Epidermal melanocyte (primary cell): Measurements from ENCODE around the gene CLRN2.
"Not testable (repeated sequence)": the region's sequence is repeated elsewhere in the genome, so short reads cannot be mapped to it uniquely, and the experiment has no call there.

ENCODE experiments used
- DNase-seq: peaks from one replicate; pipeline ENCODE4 v3.0.0; 2011; ENCODE audit warnings: low spot score; ENCODE audit not compliant: insufficient read length

Gene CLRN2

DNA sequence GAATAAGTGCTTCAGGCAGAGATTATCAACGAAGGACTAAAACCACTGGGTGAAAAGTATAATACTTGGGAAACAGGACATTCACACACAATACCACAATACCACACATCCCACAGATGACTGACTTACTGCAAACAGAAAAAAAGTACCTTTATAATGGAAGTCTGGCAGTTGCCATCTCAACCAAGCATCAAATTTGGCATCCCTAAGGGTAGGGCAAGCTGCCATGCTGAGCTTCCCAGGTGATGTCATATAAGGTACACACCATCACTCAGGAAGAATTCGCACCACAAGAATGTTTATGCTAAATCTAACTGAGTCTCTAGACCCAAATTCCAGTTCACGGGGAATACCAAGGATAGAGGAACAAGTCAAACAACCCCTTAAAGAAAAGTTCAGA is 12.2 kb upstream of the CLRN2 start:
- no peak for DNase-seq

GRCh38 chr4:17504081-17504480 is 10.9 kb upstream of the CLRN2 start:
- DNase-seq, result no peak

DNA sequence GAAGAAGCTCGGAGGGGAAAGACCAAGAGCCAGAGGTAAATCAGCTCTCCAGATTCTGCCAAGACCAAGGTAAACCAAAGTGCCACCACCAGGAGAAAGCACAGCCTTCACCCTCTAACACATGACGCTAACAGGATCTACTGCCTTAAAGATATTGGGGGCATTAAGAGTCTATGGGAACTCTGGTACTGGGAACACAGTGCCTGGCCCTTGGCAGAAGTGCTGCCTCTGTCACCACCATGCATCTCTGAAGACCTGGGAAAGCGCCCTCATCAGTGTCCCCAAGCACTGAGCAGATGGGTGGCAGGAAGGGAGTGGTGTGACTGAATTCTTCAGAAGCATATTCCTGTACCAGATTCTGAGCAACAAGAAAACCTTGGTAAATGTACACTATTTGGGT is 4.4 kb upstream of the CLRN2 start:
- no peak for DNase-seq

DNA sequence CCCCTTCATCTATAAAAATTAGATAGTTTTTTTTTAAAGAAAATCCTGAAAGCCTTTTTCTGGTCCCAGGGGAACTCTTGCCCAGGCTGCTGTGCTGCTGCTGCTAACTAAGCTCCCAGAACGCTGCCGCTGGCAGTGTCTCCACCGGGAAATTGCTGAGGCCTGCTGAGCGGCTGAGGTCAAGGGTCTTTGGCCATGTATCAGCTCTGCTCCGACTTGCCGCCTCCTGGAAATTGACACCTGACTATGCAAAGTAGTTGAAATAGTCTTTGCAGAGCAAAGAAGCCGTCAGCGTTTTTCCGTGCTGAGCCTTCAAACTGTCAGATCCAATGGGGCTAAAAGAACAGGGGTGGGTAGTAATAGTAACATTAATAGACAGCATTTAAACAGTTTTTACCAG is 3.9 kb upstream of the CLRN2 start:
- DNase-seq, result no peak

GRCh38 chr4:17511509-17511949 is 3.4 kb upstream of the CLRN2 start:
- no peak for DNase-seq

GRCh38 chr4:17511950-17512795 is 2.8 kb upstream of the CLRN2 start, which contains the start of gene QDPR:
Gene QDPR, minus strand, starts transcription at chr4:17512090. Its CDS starts 36 bp downstream, at chr4:17512054.
- DNase-seq, result peak; percentile 80

GRCh38 chr4:17512973-17513665 is 1.8 kb upstream of the CLRN2 start:
- DNase-seq, result no peak

DNA sequence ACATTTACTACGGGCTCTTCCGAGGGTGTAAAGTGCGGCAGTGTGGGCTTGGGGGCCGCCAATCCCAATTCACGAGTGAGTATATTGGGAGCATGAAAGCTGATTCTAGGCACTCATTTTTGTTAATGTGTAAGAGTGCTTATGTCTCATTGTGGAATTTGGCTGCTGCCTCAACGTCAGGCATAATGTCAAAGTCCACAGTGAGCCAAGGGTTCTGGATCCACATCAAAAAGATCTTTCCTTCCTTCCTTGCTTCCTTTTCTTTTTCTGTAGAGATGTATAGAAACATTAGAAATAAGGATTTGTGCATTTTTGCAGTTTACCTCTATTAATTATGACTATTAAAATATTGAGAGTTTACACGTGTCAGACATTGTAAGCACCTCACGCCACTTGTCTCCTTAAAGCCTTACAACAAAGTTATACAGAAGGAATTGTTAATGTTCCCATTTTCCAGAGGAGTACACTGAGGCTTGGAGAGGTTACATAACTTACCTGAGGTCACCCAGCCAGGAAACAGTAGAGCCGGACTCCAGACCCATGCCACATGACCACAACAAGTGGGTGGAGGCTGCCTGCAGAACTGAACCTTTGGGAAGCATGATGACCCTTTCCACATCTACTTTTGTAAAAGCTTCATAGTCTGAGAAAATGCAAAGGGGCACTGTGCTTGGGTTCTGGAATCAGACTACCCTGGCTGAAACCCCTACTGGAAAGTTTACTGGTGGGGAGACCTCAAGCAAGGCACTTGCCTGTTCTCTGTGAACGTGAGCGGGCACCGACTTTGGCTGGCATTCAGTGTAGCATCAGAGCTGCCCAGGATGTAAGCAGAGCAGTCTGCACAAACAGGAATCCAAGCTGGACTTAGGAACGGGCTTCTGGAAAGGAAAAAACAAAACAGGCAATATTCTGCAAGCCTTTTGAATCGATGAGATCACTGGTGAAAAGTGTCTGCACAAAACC is 761 bp downstream of the CLRN2 start:
- no peak for DNase-seq

DNA sequence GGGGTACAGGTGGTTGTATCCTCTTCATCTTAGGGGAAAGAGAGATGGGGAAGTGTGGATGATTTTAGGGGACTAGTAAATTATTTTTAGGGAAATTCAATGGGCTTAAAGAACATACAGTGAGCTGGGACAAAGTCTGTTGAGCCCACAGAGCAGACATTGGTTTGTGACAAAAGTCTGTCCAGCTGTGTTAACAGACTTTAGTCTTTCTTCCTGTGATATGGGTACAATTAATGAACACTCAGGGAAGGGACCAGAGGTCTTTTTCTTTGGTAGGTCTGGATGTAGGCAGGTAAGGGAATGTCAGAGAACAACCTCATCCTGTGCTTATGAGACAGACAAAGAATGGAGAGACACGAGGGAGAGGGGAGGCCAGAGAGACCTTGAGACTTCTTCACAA is 2.0 kb downstream of the CLRN2 start:
- no peak for DNase-seq

- DNase-seq, result no peak
Observed at GRCh38 chr4:17517664-17518063, 2.7 kb downstream of the CLRN2 start.

- no peak for DNase-seq
Observed at GRCh38 chr4:17521595-17521994, 6.6 kb downstream of the CLRN2 start.

- no peak for DNase-seq
Observed at GRCh38 chr4:17523662-17524061, 8.7 kb downstream of the CLRN2 start.

DNA sequence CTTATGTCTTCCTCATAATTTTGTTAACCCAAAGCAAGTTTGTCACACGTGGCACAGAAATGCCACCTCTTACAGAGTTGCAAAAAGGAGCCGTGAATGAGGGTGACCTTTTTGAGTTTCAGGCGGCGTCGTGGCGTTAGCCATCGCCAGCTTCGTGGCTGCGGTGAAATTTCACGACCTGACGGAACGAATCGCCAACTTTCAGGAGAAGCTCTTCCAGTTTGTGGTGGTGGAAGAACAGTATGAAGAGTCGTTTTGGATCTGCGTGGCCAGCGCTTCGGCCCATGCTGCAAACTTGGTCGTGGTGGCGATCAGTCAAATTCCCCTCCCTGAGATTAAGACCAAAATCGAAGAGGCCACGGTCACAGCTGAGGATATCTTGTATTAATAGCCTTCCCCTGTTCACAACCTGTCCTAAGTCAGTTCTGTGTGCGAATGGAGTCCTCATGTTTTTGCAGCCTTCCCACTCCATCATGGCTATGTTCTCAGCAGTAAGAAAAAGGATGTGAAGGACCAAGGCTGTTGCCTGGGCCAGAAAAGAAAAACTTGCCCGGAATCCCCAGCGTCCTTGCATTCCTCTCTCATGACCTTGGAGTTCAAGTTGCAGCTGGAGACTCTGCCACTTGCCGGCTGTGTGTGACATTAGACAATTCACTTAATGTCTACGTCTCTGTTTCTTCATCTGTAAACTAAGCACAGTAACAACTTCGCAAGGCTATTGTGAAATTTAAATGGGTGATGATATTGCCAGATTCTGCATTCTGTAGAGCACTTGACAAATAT is 11.9 kb downstream of the CLRN2 start:
- no peak for DNase-seq

GRCh38 chr4:17528551-17529165 is 13.7 kb downstream of the CLRN2 start:
- no peak for DNase-seq

GRCh38 chr4:17531538-17532285 is 16.7 kb downstream of the CLRN2 start:
- DNase-seq, result no peak

GRCh38 chr4:17534705-17535104 is 19.7 kb downstream of the CLRN2 start:
- DNase-seq, result no peak

- DNase-seq, result no peak
Observed at GRCh38 chr4:17535242-17535641, 20.3 kb downstream of the CLRN2 start.

GRCh38 chr4:17535906-17536305 is 20.9 kb downstream of the CLRN2 start:
- DNase-seq, result no peak

- DNase-seq, result not testable (repeated sequence)
Observed at GRCh38 chr4:17537060-17537459, 22.1 kb downstream of the CLRN2 start.

GRCh38 chr4:17544205-17544604 is 29.2 kb downstream of the CLRN2 start:
- no peak for DNase-seq
